Measurements from ENCODE around the gene KLC4. TPM values are rescaled to one million over a fixed set of nuclear protein-coding genes. Genes with fewer than 3 reads are reported as not detected.
"Not testable (repeated sequence)": the region's sequence is repeated elsewhere in the genome, so short reads cannot be mapped to it uniquely, and the experiment has no call there.

Gene KLC4
- polyA plus RNA-seq, 2 of the 4 experiments (the other 2 are of a cell fraction): 8.4 to 9.9 TPM

DNA sequence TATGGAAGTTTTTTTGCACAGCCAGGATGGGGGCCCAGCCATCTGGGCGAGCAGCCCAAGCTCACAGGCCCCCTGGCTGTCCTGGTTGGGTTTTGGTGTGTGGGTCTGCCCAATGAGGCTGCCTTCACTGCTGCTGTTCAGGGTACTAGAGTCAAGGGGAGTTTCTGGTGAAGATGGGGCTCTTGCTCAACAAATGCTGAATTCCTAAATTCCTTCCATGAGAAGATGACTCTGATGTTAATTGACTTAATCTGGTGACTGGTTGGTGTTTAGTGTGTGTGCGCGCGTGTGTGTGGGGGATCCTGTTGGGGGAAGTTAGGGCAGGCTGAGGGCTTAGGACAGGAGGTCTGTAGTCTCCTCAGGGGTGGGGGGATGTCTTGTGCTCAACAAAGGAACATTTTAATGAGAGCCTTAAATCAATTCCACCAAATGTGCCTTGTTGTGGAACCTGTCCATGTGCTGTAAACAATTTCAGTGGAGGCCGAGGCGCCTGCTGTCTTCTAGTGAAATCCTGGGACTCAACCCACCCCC lies 18.6 kb downstream of the KLC4 start (continued):
- TF ChIP-seq, protein P1, sequence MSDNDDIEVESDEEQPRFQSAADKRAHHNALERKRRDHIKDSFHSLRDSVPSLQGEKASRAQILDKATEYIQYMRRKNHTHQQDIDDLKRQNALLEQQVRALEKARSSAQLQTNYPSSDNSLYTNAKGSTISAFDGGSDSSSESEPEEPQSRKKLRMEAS (IDR thresholded peaks at IDR 0.05): no peak
- TF ChIP-seq ZSCAN20 (CRISPR knock-in tag; IDR thresholded peaks at IDR 0.05): no peak
- no peak for TF ChIP-seq HDAC2 (IDR thresholded peaks at IDR 0.05)
- no peak for TF ChIP-seq NPAS2 (CRISPR knock-in tag; IDR thresholded peaks at IDR 0.05; ENCODE audit: borderline replicate concordance)
- TF ChIP-seq SREBF2 (IDR thresholded peaks at IDR 0.05): no peak

DNA sequence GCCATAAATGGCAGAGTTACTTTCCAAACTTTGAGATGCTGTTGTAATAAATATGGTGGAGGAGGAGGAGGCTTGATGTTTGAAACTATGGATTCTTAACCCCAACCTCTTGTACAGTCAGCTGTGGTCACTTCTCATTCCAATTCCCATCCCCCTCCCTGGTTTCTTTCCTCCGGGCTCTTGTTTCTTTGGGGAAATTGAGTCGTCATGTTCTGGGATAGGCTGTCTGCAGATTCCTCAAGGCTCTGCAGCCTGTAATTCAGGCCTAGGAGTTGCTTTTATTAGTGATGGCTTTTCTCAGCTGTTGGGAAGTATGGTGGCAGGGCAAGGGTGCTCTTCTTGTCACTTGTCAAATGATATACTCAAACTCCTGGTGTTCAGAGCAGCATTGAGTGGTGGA lies 19.3 kb downstream of the KLC4 start:
- H3K4me3 ChIP-seq: no peak overlapping the region

DNA sequence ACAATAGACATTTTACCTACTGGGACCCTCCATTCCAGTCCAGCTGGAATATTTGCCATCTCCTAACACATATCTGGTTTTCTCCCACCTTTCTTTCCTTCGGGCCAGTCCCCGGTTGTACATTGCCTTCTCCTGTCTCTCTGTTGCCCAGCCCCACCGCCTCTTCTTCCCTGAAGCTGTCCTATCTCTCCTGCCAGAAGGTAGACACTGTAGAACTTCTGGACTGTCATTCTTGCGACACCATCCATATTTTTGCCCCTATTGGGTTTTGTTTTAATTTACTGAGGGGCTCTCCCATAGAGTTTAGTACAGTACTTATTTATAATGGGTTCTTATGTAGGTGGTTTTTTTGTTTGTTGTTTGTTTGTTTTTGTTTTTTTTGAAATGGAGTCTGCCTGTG lies 21.6 kb downstream of the KLC4 start:
- Histone ChIP-seq H3K9me3 (no peaks in the 10 kb centered on the region), H3K4me1 (no peaks in the 10 kb centered on the region; the same call in 2 of the 3 replicates), H3K27ac (no peak overlapping the region), H3K4me2 (no peak overlapping the region), H3K4me3 (no peak overlapping the region)
- POLR2A ChIA-PET: no interaction called here
- no peak for ATAC-seq
- DNase-seq (ENCODE audit: low read depth in 1 of 2, low spot score in 1 of 2): no peak
- no peak for TF ChIP-seq CHD4 (IDR thresholded peaks at IDR 0.05; ENCODE audit: borderline replicate concordance)
- TF ChIP-seq RFX5 (IDR thresholded peaks at IDR 0.05): no peak
- no peak for TF ChIP-seq EHF (CRISPR knock-in tag; IDR thresholded peaks at IDR 0.05)
- no peak for TF ChIP-seq CEBPB (IDR thresholded peaks at IDR 0.05)
- TF ChIP-seq HOXB13 (CRISPR knock-in tag; IDR thresholded peaks at IDR 0.05; ENCODE audit: low read depth): no peak
- TF ChIP-seq KDM5A (IDR thresholded peaks at IDR 0.05): no peak
- TF ChIP-seq, protein P2, sequence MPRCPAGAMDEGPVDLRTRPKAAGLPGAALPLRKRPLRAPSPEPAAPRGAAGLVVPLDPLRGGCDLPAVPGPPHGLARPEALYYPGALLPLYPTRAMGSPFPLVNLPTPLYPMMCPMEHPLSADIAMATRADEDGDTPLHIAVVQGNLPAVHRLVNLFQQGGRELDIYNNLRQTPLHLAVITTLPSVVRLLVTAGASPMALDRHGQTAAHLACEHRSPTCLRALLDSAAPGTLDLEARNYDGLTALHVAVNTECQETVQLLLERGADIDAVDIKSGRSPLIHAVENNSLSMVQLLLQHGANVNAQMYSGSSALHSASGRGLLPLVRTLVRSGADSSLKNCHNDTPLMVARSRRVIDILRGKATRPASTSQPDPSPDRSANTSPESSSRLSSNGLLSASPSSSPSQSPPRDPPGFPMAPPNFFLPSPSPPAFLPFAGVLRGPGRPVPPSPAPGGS (IDR thresholded peaks at IDR 0.05): no peak
- no peak for TF ChIP-seq GATA3 (IDR thresholded peaks at IDR 0.05; ENCODE audit: borderline replicate concordance)
- TF ChIP-seq NR3C1 (IDR thresholded peaks at IDR 0.05): no peak
- TF ChIP-seq ZSCAN20 (CRISPR knock-in tag; IDR thresholded peaks at IDR 0.05): no peak
- TF ChIP-seq TP53 (CRISPR knock-in tag; IDR thresholded peaks at IDR 0.05): no peak
- FAIRE-seq: no peak
- 92% methylated on average over 4 of the region's 4 CpGs for WGBS (ENCODE audit: missing lambda C conversion rate)
- CTCF ChIA-PET: interaction anchor here (0.6 to 1.1 kb wide), 2 partner anchors 18 to 19 kb away, joined by 3 read pairs; no protein-coding TSS in a partner anchor

More for the DNA sequence above, 19.3 kb downstream of the KLC4 start:
- ChIA-PET CTCF (no interaction called here), POLR2A (no interaction called here)
- peaks cover 6% of the 10 kb centered on the region; the same call in 2 of the 3 replicates for H3K4me1 ChIP-seq
- TF ChIP-seq, protein P3, sequence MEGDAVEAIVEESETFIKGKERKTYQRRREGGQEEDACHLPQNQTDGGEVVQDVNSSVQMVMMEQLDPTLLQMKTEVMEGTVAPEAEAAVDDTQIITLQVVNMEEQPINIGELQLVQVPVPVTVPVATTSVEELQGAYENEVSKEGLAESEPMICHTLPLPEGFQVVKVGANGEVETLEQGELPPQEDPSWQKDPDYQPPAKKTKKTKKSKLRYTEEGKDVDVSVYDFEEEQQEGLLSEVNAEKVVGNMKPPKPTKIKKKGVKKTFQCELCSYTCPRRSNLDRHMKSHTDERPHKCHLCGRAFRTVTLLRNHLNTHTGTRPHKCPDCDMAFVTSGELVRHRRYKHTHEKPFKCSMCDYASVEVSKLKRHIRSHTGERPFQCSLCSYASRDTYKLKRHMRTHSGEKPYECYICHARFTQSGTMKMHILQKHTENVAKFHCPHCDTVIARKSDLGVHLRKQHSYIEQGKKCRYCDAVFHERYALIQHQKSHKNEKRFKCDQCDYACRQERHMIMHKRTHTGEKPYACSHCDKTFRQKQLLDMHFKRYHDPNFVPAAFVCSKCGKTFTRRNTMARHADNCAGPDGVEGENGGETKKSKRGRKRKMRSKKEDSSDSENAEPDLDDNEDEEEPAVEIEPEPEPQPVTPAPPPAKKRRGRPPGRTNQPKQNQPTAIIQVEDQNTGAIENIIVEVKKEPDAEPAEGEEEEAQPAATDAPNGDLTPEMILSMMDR (IDR thresholded peaks at IDR 0.05): no peak
- TF ChIP-seq ZSCAN20 (CRISPR knock-in tag; IDR thresholded peaks at IDR 0.05) (no peak), ESRRA (IDR thresholded peaks at IDR 0.05; ENCODE audit: borderline replicate concordance, low read length) (no peak), TFCP2L1 (CRISPR knock-in tag; IDR thresholded peaks at IDR 0.05) (no peak), GATA3 (IDR thresholded peaks at IDR 0.05; ENCODE audit: borderline replicate concordance) (no peak), MYC (IDR thresholded peaks at IDR 0.05; ENCODE audit: borderline replicate concordance, low read length) (no peak), RCOR1 (IDR thresholded peaks at IDR 0.05; ENCODE audit: low read depth, low read length) (no peak), JUN (IDR thresholded peaks at IDR 0.05) (no peak), KDM1A (IDR thresholded peaks at IDR 0.05; ENCODE audit: low read depth) (no peak), MAZ (IDR thresholded peaks at IDR 0.05; ENCODE audit: borderline replicate concordance, low read depth, low read length) (no peak)
- TF ChIP-seq, protein P4, sequence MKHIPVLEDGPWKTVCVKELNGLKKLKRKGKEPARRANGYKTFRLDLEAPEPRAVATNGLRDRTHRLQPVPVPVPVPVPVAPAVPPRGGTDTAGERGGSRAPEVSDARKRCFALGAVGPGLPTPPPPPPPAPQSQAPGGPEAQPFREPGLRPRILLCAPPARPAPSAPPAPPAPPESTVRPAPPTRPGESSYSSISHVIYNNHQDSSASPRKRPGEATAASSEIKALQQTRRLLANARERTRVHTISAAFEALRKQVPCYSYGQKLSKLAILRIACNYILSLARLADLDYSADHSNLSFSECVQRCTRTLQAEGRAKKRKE (CRISPR knock-in tag; IDR thresholded peaks at IDR 0.05; ENCODE audit: low read depth): no peak
- TF ChIP-seq, protein P5, sequence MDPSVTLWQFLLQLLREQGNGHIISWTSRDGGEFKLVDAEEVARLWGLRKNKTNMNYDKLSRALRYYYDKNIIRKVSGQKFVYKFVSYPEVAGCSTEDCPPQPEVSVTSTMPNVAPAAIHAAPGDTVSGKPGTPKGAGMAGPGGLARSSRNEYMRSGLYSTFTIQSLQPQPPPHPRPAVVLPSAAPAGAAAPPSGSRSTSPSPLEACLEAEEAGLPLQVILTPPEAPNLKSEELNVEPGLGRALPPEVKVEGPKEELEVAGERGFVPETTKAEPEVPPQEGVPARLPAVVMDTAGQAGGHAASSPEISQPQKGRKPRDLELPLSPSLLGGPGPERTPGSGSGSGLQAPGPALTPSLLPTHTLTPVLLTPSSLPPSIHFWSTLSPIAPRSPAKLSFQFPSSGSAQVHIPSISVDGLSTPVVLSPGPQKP (IDR thresholded peaks at IDR 0.05; ENCODE audit: low read depth, low read length): no peak
- no peak overlapping the region for H3K27ac ChIP-seq
- no peak for FAIRE-seq
- WGBS (ENCODE audit: missing lambda C conversion rate): 93% methylated on average over 2 of the region's 2 CpGs
- no peak overlapping the region for H3K4me2 ChIP-seq
- no peaks in the 10 kb centered on the region for H3K9me3 ChIP-seq
- no peak for DNase-seq (ENCODE audit: low read depth in 1 of 2, low spot score in 1 of 2)
- no peak for ATAC-seq

DNA sequence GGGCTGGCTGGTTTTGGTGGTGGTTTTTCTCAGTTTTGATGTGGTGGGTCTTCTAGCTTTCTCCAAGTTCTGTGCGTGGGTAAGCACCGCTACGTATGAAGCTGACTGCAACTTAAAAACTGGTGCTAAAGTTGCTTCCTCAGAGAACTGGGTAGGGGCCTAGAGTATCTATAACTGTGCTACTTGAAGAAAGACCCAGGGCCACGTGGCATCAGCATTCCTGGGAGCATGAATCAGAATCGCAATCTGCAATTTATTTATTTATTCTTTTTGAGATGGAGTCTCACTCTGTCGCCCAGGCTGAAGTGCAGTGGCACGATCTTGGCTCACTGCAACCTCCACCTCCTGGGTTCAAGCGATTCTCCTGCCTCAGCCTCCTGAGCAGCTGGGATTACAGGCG lies 22.5 kb downstream of the KLC4 start:
- WGBS (ENCODE audit: missing lambda C conversion rate): 67% methylated on average over 8 of the region's 9 CpGs
- H3K4me2 ChIP-seq; CTCF ChIA-PET; ATAC-seq; H3K4me1 ChIP-seq; FAIRE-seq; H3K9me3 ChIP-seq; DNase-seq (ENCODE audit: low read depth in 1 of 2, low spot score in 1 of 2); POLR2A ChIA-PET; H3K4me3 ChIP-seq; H3K27ac ChIP-seq: not testable (repeated sequence)

Data from A549 (cell line).